GM13976 (cell line): ENCODE data around the gene INKA2.
A peak's percentile ranks its signal among the peaks of the same experiment; 100 is the strongest.

Experiments used
- DNase-seq: peaks from one replicate; pipeline ENCODE4 v3.0.0; 2012; ENCODE audit warnings: low spot score
- in situ Hi-C: fragments of 300-500 bp; cut with MboI; formaldehyde crosslinking; loops from one replicate; pipeline ENCODE4 v1.12.0; 2022; ENCODE audit warnings: low sequenced_read_pairs, mixed read lengths, inconsistent platforms; ENCODE audit not compliant: unreplicated experiment
- TF ChIP-seq, protein P1 (sequence below): IDR thresholded peaks from 2 replicates; pipeline ENCODE4 v1.5.1; 2012; ENCODE audit warnings: borderline replicate concordance, mild to moderate bottlenecking; ENCODE audit not compliant: insufficient read depth; ENCODE audit errors: extremely low read depth, missing control alignments, control extremely low read depth

INKA2 gene

DNA sequence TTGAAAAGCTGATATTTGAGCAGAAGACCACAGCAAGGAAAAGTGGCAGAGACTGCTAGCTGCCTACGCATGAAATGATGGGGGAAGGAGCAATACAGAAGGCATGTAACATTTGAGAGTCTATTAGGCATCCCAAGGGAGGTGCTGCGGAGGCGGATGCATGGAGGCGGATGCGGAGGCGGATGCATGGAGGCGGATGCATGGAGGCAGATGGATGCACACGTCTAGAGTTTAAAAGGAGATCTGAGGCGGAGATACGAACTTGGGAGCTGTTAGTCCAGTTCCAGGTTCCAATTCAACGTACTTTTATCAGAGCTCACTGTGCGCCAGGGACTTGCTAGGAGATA, 15.8 kb upstream of the INKA2 start:
- in situ Hi-C loops = loop anchor here (5.0 kb wide), 1 partner anchor 528 kb away; the partner anchor contains the start of gene CHI3L2
- DNase-seq = no peak
- TF ChIP-seq, protein P1, sequence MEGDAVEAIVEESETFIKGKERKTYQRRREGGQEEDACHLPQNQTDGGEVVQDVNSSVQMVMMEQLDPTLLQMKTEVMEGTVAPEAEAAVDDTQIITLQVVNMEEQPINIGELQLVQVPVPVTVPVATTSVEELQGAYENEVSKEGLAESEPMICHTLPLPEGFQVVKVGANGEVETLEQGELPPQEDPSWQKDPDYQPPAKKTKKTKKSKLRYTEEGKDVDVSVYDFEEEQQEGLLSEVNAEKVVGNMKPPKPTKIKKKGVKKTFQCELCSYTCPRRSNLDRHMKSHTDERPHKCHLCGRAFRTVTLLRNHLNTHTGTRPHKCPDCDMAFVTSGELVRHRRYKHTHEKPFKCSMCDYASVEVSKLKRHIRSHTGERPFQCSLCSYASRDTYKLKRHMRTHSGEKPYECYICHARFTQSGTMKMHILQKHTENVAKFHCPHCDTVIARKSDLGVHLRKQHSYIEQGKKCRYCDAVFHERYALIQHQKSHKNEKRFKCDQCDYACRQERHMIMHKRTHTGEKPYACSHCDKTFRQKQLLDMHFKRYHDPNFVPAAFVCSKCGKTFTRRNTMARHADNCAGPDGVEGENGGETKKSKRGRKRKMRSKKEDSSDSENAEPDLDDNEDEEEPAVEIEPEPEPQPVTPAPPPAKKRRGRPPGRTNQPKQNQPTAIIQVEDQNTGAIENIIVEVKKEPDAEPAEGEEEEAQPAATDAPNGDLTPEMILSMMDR = no peak

DNA sequence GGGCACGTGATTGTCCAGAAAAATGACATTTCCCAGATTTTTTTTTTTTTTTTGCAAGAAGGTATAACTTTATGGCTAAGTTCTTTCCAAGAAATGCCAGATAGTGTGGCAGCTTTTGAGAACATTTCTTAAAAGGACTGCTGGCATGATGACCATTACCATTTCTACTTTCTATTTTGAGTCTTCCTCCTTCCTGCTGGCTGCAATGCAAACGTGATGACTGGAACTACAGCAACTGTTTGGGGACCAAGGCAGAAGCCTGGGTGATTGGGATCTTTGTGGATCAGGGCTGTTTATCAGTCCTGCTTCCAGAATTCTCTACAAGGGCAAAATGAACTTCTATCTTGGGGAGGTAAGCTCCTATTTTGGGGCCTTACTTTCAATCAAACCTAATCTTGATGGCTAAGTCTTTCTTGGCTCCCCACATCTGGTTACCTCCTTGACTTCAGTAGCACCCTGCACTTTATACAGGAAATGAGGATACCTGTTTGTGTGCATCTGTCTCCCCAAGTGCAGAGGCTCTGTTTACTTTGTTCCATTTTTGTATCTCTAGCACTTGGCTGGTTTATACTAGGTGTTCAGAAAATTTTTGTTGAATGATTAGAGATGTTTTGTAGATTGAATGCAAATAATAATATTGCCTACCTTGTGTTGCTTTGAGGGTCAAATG, 12.8 kb upstream of the INKA2 start:
- TF ChIP-seq, protein P1 = no peak
- no peak for DNase-seq
- in situ Hi-C loops = no loop called here

DNA sequence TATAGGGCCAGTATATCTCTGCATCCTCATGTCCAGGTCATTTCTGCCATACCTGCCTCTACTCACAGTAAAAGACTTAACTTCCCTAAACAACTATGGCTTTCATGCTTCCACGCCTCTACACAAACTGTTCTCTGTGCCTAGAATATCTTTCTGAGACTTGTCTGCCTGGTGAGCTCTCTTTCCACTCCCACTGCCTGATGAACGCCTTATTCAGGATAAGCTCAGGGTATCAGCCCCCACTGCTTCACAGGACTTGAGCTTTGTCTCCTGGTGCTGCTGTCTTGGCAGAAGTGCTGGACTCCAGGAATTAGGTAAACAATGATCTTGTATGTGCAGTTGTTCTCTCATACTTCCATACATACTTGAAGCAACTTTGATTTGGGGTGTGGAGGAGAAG, 11.7 kb upstream of the INKA2 start:
- TF ChIP-seq, protein P1 = no peak
- in situ Hi-C loops = no loop called here
- no peak for DNase-seq

DNA sequence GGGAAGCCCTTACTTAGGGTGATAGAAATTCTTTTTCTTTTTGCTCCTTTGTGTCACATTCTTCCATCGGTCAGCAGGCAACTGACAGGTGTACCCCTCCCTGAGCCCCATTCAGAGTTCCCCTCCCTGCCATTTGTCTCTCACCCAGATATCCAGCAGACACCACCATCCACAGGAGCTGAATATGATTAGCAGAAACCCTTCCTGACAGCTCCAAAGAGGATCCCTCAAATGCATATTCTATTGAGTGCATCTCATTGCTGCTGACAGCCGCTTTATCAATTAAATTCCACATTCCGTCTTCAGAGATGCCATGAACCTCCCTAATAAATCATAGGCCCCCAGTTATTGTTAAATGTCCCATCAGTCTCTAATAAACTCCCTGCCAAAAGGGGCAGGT, 10.4 kb upstream of the INKA2 start:
- in situ Hi-C loops = loop anchor here (10.0 kb wide), 1 partner anchor 245 kb away; the partner anchor contains the start of genes ADORA3 and TMIGD3
- no peak for DNase-seq
- TF ChIP-seq, protein P1 = no peak

DNA sequence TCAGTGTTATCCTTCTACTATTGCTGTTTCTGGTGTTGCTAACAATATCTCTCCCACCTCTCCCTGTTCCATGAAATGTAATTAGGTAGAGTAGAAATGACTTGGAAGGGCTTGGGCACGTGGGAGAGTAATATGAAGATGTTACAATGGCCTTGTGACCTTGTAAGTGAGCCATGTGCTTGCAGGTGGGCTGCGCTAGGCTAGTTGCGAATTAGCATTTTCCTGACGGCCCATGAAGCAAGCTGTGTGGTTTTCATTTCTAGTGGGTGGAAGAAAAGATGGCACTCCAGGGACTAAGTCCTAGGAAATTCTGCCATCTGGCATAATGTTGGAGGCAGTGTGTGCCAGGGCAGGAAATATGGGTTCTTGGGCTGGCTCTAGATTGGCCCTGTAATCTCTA, 8.8 kb upstream of the INKA2 start:
- no peak for DNase-seq
- TF ChIP-seq, protein P1 = no peak
- in situ Hi-C loops = loop anchor here (10.0 kb wide), 1 partner anchor 243 kb away; the partner anchor contains the start of genes ADORA3 and TMIGD3

DNA sequence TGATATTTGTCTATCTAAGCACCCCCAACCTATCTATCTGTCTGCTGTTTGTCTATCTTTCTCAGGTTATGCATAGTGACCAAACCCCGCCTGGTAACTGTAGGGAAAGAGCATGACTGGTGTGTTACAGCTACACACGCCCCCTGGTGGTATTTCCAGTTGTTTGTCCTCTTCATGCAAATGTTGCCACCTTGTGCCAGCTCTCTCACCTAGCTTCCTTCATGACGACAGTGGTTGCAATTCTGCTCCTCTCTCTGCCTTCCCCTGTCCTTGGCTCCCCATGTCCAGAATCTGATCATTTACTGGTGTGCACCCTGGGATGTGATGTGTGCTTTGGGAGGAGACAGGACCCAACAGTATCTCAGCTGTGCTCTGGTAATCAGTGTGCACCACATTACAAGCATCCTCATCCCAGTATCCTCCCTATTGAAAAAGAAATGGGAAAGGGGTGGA, 8.1 kb upstream of the INKA2 start:
- in situ Hi-C loops = loop anchor here (10.0 kb wide), 1 partner anchor 243 kb away; the partner anchor contains the start of genes ADORA3 and TMIGD3
- peak; percentile 75 for DNase-seq
- TF ChIP-seq, protein P1 = peak; percentile 73

GRCh38 chr1:111746614-111746999, 7.4 kb upstream of the INKA2 start:
- in situ Hi-C loops = loop anchor here (10.0 kb wide), 1 partner anchor 242 kb away; the partner anchor contains the start of genes ADORA3 and TMIGD3
- TF ChIP-seq, protein P1 = no peak

More at GRCh38 chr1:111746614-111746999, 7.4 kb upstream of the INKA2 start:
- no peak for DNase-seq
